Motor neuron (in vitro differentiated cells): Measurements from ENCODE around the gene ME3. TPM values are rescaled to one million over a fixed set of nuclear protein-coding genes. Genes with fewer than 3 reads are reported as not detected.

Source experiments
- total RNA-seq, 8 experiments: library from RNA; unstranded; fragments of 300-600 nt; gene quantifications; 2 replicates each; pipeline versions ENCODE4 v1.2.3 to v1.2.4, GENCODE V29; 2022

Gene ME3
- total RNA-seq, 8 experiments from 2014 or later, result 3.3 to 13.0 (median 9.6) TPM

Other genes starting within 250 kb of the ME3 start
- gene PRSS23, start 127.9 kb upstream of the ME3 start, total RNA-seq, result 100 to 1,000 TPM in 1 of 8 experiments, 10 to 100 TPM in 3, 1 to 10 TPM in 4; 4.2 to 102 (median 12.3) TPM